KMS-11 (cell line): ENCODE data around the gene SATL1.

ENCODE experiments used
- H2AFZ ChIP-seq: fragments of 200-600 bp; sonication (generic); 2 replicates; pipeline ENCODE4 v1.6.1; 2016; ENCODE audit warnings: antibody characterized with exemption, mixed run types, low read depth
- H3K27ac ChIP-seq: fragments of 200-600 bp; sonication (generic); 2 replicates; pipeline ENCODE4 v1.6.1; 2016; ENCODE audit warnings: mild to moderate bottlenecking, mixed run types
- H3K27me3 ChIP-seq: fragments of 200-600 bp; sonication (generic); 2 replicates; pipeline ENCODE4 v1.6.1; 2017; ENCODE audit warnings: mild to moderate bottlenecking, low read depth, mixed run types, moderate library complexity; ENCODE audit not compliant: insufficient read depth
- H3K36me3 ChIP-seq: fragments of 200-600 bp; sonication (generic); 2 replicates; pipeline ENCODE4 v1.6.1; 2017; ENCODE audit warnings: mild to moderate bottlenecking, mixed run types; ENCODE audit not compliant: insufficient read depth
- H3K4me1 ChIP-seq: fragments of 200-600 bp; sonication (generic); 2 replicates; pipeline ENCODE4 v1.6.1; 2016; ENCODE audit warnings: mild to moderate bottlenecking, low read depth, mixed run types; ENCODE audit not compliant: poor library complexity, severe bottlenecking
- H3K4me2 ChIP-seq: fragments of 200-600 bp; sonication (generic); 2 replicates; pipeline ENCODE4 v1.7.0; 2016; ENCODE audit warnings: mild to moderate bottlenecking, mixed run types
- H3K4me3 ChIP-seq: fragments of 200-600 bp; sonication (generic); IDR thresholded peaks from 2 replicates; pipeline ENCODE4 v1.6.1; 2017; ENCODE audit warnings: low read depth, low read length, mixed read lengths; ENCODE audit not compliant: insufficient read depth
- H3K79me2 ChIP-seq: fragments of 200-600 bp; sonication (generic); 2 replicates; pipeline ENCODE4 v1.6.1; 2016; ENCODE audit warnings: low read depth, mixed run types; ENCODE audit not compliant: insufficient read depth
- H3K9ac ChIP-seq: fragments of 200-600 bp; sonication (generic); 2 replicates; pipeline ENCODE4 v1.6.1; 2016; ENCODE audit warnings: mild to moderate bottlenecking, mixed run types
- H4K20me1 ChIP-seq: fragments of 200-600 bp; sonication (generic); 2 replicates; pipeline ENCODE4 v1.6.1; 2016; ENCODE audit warnings: mild to moderate bottlenecking, mixed run types; ENCODE audit not compliant: insufficient read depth
- TF ChIP-seq, protein P1 (sequence below): fragments of 200-600 bp; sonication (generic); conservative IDR thresholded peaks from 2 replicates; pipeline ENCODE4 v1.6.1; 2017; ENCODE audit warnings: low read depth, mild to moderate bottlenecking, antibody characterized with exemption, low read length, moderate library complexity, mixed read lengths

The SATL1 gene

DNA sequence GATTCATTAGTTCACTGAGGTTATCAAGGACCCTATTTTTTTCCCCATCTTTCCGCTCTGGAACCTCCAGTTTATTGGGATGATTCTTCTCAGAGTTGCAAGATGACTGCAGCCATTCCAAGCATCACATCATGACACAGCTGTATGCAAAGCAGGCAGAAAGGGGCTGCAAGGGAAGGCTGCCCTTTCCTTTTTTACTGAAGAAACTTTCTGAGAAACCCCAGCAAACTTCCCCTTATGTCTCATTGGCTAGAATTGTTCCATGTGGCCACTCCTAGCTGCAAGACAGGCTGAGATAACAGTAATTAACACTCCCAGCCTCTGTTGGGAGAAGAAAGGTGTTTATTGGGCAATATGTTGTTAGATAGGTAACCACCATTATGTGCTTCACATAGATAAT lies 102.6 kb downstream of the SATL1 start:
- H4K20me1 ChIP-seq, result no peaks in the 10 kb centered on the region
- H3K36me3 ChIP-seq, result no peaks in the 10 kb centered on the region
- H3K27ac ChIP-seq, result no peak overlapping the region
- TF ChIP-seq, protein P1, sequence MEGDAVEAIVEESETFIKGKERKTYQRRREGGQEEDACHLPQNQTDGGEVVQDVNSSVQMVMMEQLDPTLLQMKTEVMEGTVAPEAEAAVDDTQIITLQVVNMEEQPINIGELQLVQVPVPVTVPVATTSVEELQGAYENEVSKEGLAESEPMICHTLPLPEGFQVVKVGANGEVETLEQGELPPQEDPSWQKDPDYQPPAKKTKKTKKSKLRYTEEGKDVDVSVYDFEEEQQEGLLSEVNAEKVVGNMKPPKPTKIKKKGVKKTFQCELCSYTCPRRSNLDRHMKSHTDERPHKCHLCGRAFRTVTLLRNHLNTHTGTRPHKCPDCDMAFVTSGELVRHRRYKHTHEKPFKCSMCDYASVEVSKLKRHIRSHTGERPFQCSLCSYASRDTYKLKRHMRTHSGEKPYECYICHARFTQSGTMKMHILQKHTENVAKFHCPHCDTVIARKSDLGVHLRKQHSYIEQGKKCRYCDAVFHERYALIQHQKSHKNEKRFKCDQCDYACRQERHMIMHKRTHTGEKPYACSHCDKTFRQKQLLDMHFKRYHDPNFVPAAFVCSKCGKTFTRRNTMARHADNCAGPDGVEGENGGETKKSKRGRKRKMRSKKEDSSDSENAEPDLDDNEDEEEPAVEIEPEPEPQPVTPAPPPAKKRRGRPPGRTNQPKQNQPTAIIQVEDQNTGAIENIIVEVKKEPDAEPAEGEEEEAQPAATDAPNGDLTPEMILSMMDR, result no peak
- no peak overlapping the region for H3K4me3 ChIP-seq
- no peak overlapping the region for H3K9ac ChIP-seq
- H3K79me2 ChIP-seq, result no peaks in the 10 kb centered on the region
- H3K4me1 ChIP-seq, result no peaks in the 10 kb centered on the region
- H2AFZ ChIP-seq, result no peak overlapping the region
- no peak overlapping the region for H3K4me2 ChIP-seq
- H3K27me3 ChIP-seq, result no peaks in the 10 kb centered on the region

GRCh38 chrX:85139422-85139821 lies 104.2 kb downstream of the SATL1 start:
- Histone ChIP-seq H3K4me1 (no peaks in the 10 kb centered on the region), H4K20me1 (no peaks in the 10 kb centered on the region), H2AFZ (no peak overlapping the region), H3K36me3 (no peaks in the 10 kb centered on the region), H3K79me2 (no peaks in the 10 kb centered on the region), H3K4me2 (no peak overlapping the region), H3K27ac (no peak overlapping the region), H3K9ac (no peak overlapping the region), H3K4me3 (no peak overlapping the region), H3K27me3 (no peaks in the 10 kb centered on the region)
- TF ChIP-seq, protein P1, result no peak

DNA sequence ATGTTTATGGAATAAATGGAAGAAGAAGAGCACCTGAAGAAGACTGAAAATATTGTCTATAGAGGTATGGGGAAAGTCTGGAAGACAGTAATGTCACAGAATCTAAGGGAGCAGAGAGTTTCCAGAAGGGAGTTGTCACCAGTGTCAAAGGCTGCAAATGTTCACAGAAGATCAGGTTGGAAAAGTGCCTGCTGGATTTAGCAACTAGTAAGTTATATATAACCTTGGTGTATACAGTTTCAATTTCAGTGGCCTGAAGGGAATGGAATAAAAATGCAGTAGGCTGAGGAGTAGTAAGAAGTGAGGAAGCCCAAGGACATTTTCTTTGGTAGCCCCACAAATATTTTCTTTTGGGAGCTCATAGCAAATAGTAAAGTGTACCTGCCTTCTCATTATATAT lies 107.2 kb downstream of the SATL1 start:
- Histone ChIP-seq H2AFZ (no peak overlapping the region), H3K4me1 (no peaks in the 10 kb centered on the region), H3K27ac (no peak overlapping the region), H4K20me1 (no peaks in the 10 kb centered on the region), H3K4me3 (no peak overlapping the region), H3K36me3 (no peaks in the 10 kb centered on the region), H3K27me3 (no peaks in the 10 kb centered on the region), H3K9ac (no peak overlapping the region), H3K4me2 (no peak overlapping the region), H3K79me2 (no peaks in the 10 kb centered on the region)
- TF ChIP-seq, protein P1, result no peak

DNA sequence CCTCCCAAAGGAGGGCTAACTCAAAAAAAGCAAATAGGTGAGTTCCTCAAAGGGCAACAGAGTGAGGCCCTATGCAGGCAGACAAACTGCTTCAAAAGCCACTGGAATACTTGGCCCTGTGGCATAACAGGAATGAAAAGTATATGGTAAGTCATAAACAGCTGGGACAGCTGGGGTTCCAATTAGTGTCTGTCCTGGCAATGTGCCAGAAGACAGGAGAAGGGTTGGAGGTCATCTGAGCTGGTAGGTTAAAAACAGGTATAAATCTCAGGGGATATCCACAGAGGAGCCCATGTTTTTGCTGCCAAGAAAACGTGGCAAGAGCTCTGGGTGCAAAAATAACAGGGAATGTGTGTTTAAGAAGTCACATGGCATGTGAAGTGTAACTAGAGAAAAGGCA lies 128.3 kb downstream of the SATL1 start:
- Histone ChIP-seq H3K9ac (no peak overlapping the region), H3K36me3 (no peaks in the 10 kb centered on the region), H3K4me3 (no peak overlapping the region), H3K4me2 (no peak overlapping the region), H3K27me3 (no peaks in the 10 kb centered on the region), H3K4me1 (no peaks in the 10 kb centered on the region), H4K20me1 (no peaks in the 10 kb centered on the region), H3K79me2 (no peaks in the 10 kb centered on the region), H2AFZ (no peak overlapping the region), H3K27ac (no peak overlapping the region)
- TF ChIP-seq, protein P1, result no peak

GRCh38 chrX:85114776-85115175 lies 128.8 kb downstream of the SATL1 start:
- H3K36me3 ChIP-seq, result no peaks in the 10 kb centered on the region
- H3K9ac ChIP-seq, result no peak overlapping the region
- TF ChIP-seq, protein P1, result no peak
- H3K27me3 ChIP-seq, result no peaks in the 10 kb centered on the region
- no peaks in the 10 kb centered on the region for H3K4me1 ChIP-seq
- H4K20me1 ChIP-seq, result no peaks in the 10 kb centered on the region
- H3K4me2 ChIP-seq, result no peak overlapping the region
- H3K4me3 ChIP-seq, result no peak overlapping the region
- H3K27ac ChIP-seq, result no peak overlapping the region
- no peak overlapping the region for H2AFZ ChIP-seq
- H3K79me2 ChIP-seq, result no peaks in the 10 kb centered on the region
